ENCODE data around the gene CEP57.
A peak's percentile ranks its signal among the peaks of the same experiment; 100 is the strongest.
"Not testable (repeated sequence)": the region's sequence is repeated elsewhere in the genome, so short reads cannot be mapped to it uniquely, and the experiment has no call there.

The CEP57 gene

DNA sequence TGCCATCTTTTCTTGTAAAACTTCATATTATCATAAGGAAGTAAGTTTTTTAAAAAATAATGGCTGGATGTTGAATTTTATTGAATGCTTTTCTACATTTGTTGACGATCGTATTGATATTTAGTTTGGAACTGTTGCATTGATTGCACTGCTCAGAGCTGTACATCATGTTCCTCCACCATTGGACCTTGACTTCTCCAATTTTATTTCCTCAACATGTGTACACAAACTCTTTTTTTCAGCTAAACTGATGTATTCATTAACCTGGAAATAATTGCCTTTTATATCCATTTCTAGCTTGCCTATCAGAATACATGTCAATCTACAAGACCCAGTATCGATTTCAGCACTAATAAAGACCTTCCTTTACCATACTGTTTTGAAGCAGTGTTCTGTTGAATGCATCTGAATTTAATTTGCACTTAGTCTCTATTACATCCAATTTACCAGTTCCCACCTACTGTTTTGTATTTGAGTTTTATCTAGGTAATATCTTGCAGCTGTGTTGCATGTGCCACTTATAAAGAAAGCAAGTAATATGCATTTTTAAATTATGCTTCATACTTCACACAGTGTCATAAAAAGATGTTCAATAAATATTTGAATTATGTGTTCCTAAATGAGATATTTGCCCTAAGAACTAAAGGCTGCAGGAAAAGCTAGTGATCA, 5.5 kb downstream of the CEP57 start:
- FAIRE-seq = no peak
- DNase-seq (ENCODE audit: extremely low spot score, insufficient read length, low read depth) = no peak

DNA sequence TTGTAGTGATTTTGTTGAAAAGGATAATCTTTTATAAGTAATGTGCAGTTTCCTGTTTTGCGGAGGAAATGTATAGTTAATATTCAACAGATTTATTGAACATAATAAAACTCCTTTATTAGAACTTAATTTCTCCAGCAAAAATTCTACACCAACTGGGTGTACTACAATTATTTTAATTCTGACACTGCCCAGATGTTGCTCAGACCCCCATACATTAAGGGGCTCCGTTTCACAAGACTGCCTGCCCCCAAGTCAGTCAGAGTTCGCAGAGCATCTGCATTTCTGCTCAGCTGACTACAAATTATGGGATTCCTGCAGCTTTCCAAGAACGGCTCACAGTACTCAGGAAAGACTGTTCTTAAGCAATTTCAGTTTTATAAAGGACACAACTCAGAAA, 6.2 kb downstream of the CEP57 start:
- FAIRE-seq (no peak), DNase-seq (ENCODE audit: extremely low spot score, insufficient read length, low read depth) (no peak)

DNA sequence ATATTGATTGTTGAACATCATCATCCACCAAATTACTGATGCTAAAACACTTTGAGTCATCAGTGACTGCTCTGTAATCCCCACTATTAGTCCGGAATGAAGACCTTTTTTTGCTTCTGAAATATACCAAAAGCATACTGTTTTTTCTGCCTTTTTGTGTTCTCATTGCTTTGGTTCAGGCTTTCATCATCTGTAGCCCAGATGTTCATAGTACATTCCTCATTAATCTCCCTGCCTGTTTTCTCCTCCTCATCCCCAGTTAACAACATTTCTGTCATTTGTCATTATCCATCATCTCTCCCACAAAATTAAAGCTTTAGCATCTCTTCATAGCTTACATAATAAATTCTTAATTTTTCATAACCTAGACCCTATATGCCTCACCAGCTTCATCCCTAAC, 9.2 kb downstream of the CEP57 start:
- FAIRE-seq = no peak
- no peak for DNase-seq (ENCODE audit: extremely low spot score, insufficient read length, low read depth)

DNA sequence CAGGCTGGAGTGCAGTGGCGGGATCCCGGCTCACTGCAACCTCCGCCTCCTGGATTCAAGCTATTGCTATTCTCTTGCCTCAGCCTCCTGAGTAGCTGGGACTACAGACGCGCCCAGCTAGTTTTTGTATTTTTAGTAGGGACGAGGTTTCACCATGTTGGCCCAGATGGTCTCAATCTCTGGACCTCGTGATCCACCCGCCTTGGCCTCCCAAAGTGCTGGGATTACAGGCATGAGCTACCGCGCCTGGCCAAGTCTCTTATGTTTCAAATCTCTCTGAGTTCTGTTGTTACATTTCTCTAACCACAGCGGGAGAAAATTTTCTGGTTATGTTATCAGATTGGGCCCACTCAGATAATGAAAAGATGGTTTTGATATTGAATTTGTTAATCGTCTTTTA, 10.1 kb downstream of the CEP57 start:
- DNase-seq (ENCODE audit: extremely low spot score, insufficient read length, low read depth) = no peak
- no peak for FAIRE-seq

DNA sequence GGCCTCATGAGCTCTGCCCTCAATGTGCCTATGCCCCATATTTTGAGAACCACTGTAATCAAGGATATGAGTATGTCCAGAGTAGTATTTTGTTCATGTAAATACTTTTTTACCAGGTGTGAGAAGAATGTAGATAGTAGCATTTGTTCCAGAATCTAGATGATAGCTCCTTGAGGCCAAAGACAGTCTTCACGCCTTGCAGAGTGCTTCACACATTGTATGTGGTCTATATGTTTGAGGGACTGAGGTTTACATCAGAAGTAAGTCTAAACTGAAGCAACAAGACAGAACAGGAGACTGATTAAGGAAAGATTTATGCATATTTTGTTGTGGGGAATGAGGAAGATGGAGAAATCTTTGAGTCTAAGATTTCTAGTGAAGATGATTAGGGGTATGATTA, 12.5 kb downstream of the CEP57 start:
- DNase-seq (ENCODE audit: extremely low spot score, insufficient read length, low read depth) = no peak

DNA sequence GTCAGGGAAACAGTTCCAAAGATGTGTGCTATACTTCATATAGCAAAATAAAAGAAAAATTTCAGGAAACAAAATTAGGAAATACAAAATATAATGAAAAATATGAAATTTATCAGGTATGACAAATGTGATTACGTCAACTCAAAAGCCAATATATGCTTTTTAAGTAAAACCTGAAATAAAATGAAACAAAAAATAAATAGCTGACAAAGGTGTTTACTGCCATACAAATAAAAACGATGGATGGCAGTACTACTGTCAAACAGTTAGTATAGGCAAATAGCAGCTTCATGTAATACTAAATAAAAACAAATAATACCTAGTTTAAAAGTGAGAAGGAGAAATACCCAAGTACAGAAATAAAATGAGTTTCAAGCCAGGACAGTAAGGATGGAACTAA, 13.7 kb downstream of the CEP57 start:
- DNase-seq (ENCODE audit: extremely low spot score, insufficient read length, low read depth) (no peak), FAIRE-seq (no peak)

More for the DNA sequence above, 12.5 kb downstream of the CEP57 start:
- no peak for FAIRE-seq

DNA sequence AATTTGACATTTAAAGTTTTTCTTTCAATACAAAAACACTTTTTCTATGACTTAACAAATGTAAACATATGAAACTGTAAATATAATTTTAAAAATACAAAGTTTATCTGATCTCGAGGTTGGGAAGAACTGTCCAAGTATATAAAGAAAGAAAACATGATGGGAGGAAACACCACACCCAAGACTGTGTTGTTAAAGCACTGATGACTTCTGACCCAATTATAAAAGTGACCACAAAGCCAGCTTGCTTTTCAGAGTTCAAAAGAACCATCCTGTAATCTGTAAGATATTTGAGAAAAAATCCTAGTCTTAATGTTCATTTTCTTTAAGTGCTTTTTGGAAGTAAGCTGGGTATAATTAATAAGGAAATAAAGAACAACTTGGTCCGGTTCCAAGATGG, 15.6 kb downstream of the CEP57 start:
- DNase-seq (ENCODE audit: extremely low spot score, insufficient read length, low read depth) (no peak), FAIRE-seq (no peak)

DNA sequence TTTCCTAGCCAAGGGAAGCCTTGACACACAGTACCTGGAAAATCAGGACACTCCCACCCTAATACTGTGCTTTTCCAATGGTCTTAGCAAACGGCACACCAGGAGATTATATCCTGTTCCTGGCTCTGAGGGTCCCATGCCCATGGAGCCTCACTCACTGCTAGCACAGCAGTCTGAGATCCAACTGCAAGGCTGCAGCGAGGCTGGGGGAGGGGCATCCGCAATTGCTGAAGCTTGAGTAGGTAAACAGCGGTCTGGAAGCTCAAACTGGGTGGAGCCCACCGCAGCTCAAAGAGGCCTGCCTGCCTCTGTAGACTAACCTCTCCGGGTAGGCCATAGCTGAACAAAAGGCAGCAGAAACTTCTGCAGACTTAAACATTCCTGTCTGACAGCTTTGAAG, 16.2 kb downstream of the CEP57 start:
- not testable (repeated sequence) for DNase-seq (ENCODE audit: extremely low spot score, insufficient read length, low read depth); FAIRE-seq

DNA sequence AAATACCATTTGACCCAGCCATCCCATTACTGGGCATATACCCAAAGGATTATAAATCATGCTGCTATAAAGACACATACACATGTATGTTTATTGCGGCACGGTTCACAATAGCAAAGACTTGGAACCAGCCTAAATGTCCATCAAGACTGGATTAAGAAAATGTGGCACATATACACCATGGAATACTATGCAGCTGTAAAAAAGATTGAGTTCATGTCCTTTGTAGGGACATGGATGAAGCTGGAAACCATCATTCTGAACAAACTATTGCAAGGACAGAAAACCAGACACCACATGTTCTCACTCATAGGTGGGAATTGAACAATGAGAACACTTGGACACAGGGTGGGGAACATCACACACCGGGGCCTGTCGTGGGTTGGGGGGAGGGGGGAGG, 20.8 kb downstream of the CEP57 start:
- not testable (repeated sequence) for DNase-seq (ENCODE audit: extremely low spot score, insufficient read length, low read depth); FAIRE-seq

DNA sequence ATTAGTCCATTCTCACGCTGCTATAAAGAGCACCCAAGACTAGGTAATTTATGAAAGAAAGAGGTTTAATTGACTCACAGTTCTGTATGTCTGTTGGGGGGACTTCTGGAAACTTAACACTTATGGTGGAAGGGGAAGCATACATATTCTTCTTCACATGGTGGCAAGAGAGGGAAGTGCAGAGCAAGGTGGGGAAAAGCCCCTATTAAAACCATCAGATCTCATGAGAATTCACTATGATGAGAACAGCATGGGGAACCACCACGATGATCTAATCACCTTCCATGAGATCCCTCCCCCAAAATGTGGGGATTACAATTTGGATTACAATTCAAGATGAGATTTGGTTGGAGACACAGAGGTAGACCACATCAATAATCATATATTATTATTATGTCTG, 25.7 kb downstream of the CEP57 start:
- no peak for DNase-seq (ENCODE audit: extremely low spot score, insufficient read length, low read depth)
- FAIRE-seq = no peak

DNA sequence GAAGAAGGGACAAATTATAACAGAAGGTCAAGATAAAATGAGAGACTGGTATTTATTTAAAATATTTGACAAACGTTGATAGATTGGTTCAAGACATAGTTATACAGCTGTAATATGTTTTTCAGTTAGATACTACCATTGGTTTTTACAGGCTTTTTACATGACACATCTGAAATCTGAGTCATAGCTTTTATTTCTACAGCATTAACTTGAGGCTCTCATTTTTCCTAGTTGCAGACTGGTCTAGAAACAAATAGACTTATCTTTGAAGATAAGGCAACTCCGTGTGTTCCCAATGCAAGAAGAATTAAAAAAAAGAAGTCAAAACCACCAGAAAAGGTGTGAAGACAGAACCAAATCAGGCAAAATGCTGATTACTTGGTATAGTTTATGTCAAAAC, 31.3 kb downstream of the CEP57 start:
- FAIRE-seq = no peak
- no peak for DNase-seq (ENCODE audit: extremely low spot score, insufficient read length, low read depth)

DNA sequence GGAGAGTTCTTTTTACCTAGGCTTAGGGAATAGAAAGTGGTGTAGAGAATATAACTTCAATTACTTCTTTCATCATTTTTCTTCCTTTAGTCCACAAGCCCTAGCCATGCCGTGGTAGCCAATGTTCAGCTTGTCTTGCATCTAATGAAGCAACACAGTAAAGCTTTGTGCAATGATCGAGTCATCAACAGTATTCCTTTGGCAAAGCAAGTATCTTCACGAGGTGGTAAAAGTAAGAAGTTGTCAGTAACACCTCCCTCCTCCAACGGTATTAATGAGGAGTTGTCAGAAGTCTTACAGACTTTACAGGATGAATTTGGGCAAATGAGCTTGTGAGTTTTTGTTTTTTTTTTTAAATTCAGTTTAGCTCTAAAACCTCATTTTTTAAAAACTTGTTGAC, 37.4 kb downstream of the CEP57 start:
- FAIRE-seq (no peak), DNase-seq (ENCODE audit: extremely low spot score, insufficient read length, low read depth) (no peak)

DNA sequence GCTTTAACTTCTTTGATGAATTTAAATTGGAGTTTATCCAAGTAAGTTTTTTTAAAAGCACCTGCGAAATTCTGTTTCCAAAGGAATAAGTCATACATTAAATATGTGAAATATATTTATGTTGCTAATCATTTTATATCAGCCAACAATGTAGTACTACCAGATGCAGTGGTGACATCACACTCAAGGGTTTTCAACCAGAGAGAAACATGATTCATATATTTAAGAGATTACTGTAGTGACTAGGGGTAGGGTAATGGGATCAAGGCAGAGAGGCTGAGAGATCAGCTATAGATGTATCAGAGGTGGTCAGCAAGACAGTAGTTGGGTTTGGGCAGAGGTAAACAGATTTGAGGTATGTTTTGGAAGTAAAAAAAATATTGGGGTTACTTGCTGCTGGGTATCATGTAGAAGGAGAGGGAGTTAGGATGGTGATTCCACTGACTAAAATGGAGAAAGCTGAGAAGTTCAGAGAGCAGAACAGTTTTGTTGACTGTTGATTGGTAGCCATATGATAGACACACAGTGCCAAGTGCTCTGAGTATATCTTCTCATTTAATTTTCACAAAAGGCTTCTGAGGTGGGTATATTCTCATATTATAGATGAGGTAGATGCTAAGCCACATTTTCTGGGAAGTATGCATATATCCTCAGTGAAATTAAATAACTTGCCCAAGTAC, 39.4 kb downstream of the CEP57 start:
- FAIRE-seq (no peak), DNase-seq (ENCODE audit: extremely low spot score, insufficient read length, low read depth) (no peak)

DNA sequence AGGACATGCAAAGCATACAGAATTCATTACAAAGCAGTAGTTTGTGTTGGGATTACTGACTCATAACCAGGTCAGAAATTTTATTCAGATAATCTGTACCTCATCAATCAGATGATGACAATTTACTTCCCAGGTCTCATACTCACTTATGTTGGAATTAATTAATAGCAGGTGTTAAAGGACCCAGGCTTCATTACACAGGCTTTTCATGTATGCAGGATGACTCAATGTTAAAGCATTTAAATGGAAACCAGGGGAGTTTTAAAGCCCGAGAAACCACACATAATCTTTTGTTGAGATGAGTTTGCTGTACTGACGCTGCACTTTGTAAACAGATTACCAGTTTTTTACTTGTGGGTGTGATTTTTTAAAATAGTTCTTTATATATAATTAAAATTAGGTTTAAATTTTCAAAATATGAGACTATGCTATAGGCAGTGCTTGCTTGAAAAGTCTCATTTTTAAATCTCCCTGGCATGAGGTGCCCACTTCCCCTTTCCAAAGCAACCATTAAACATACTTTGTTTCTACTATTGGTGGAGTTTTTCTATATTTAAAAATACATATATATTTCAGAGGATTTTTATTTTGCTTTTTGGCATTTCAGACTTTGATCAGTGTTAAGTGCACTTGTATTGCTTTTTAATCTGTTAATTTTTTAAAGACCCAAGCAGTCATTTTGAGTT, 41.0 kb downstream of the CEP57 start:
- DNase-seq (ENCODE audit: extremely low spot score, insufficient read length, low read depth) (no peak), FAIRE-seq (no peak)

DNA sequence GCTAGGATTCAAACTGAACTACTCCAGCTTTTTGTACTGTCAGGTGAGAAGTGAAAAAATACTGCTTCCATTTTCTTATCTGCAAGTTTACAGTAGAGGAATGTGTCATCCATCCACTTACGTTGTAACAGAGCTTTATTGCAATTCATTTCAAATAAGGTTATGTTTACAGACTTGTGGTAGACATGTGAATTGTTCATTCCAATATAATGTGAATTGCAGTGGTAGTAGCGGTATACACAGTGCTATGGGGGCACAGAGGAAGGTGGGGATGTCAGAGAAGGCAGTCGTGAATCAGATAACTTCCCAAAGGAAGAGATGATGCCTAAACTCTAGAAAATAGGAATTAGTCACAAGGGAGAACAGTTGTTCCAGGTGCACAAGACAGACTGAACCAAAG, 42.5 kb downstream of the CEP57 start:
- DNase-seq (ENCODE audit: extremely low spot score, insufficient read length, low read depth) (no peak), FAIRE-seq (no peak)

DNA sequence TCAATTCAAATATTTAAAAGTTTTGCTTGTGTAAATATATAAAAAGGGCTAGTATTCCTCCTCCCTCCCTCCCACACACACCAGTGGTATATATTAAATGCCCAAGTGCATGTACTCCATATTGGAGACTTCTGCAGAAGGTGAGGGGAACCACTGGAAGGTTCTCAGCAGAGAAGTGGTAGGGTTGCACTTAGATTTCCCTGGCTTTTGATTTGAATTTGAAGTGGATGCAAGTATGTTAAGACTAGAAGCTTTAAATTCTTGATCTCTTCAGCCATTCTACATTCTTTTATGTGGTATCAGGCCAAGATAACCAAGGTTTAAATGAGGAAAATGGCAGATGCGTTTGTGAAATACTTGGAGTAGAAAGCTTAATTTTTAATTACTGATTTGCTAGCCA, 43.1 kb downstream of the CEP57 start:
- FAIRE-seq (no peak), DNase-seq (ENCODE audit: extremely low spot score, insufficient read length, low read depth) (no peak)

DNA sequence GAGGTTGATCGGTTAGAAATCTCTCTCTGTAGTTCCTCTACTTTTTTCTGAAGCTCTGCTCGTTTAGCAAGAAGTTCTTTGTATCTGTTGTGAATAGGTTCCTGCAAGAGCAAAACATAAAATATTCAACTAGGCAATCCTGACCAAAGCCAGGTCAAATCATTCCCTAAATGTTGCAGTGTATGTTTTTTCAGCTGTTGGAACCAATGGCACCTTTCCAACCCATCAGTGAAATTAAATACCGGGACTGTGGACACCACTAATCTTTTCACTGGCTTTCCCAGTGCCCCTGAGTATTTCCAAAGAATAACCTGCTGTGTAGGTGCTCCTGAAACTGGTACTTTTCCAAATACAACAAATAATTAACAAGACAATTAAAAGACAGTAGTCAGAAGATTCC, 45.1 kb downstream of the CEP57 start:
- FAIRE-seq = no peak
- DNase-seq (ENCODE audit: extremely low spot score, insufficient read length, low read depth) = no peak

DNA sequence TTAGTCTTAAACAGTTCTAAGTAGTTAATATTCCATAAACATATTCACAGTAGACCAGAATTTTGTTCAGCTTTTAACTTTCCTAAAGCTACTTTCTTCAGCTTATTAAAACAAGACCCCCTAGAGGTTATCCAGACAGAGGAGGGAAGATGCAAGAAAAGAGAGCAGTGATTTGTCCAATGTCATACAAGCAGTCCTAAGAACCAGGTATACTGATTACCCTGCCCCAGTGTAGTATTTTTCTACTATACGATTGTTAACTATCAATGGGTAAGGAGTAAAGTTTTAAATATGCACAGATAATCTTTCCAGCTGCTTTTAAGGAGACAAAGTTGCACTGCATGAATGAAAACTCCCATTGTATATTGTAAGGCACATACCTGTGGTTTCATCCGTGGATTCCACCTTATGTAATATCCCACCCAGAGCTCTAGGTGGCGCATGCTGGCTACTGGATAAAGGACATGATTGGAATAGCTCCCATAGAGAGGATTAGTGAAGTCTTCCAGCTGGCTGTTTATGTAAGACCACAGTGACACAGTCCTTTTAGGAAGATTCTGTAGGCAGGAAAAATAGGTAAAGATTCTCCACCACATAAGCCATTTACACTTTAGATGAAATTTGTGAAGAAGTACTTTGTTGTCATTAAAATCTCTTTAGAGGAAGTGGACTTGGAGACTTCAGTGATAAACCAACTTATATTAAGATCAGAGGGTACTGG, 45.6 kb downstream of the CEP57 start:
- DNase-seq (ENCODE audit: extremely low spot score, insufficient read length, low read depth) (peak; percentile 2), FAIRE-seq (peak; percentile 57)

DNA sequence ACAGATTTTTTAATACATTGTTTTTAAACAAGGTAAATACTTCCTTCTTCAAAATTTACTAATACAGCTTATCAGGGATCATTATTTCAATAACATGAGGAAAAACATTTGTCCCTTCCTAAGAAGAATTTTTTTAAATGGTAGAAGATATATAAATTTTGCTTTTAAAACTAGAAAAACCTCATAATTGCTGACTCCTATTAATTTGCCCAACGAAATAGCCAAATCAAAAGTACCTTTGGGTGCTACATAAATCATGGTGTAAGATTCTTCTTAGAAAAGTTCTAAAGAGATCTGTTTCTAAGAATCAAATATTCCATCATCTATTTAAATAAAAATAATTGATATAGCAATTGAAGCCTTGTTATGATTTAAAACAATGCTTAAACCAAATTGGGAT, 54.9 kb downstream of the CEP57 start:
- FAIRE-seq = no peak

DNA sequence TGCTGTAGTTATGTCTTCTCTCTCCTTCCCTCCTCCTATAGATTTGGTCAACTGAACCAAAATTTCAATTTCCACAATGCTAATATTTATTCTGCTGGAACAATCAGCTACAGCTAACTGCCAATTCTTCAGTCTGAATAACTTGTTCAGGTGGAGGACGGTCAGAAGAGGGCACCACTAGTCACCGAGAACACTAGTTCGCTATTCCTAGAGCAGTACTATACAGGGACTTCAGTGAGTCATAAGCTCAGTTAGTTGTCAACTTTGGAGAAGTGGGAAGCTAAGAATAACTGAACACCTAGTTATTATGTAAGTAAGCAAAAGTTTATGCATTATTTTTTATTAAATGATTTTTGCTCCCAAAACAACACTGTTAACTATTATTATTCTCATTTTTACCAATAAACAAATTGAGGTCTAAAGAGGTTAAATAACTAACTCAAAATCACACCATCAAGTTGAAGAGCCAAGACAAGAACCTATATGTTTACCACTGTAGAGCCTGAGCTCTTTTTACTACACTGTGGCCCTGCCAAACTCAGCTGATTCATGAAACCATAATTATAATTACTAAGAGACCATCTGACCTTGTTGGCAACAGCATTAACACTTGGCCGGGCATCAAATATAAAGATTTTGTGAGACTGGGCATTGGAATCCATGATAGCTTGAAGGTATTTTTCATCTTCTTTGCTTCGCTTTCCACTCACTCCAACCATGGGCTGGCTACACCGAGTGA, 59.0 kb downstream of the CEP57 start:
- peak; percentile 59 for FAIRE-seq

More for the DNA sequence above, 54.9 kb downstream of the CEP57 start:
- no peak for DNase-seq (ENCODE audit: extremely low spot score, insufficient read length, low read depth)

More for the DNA sequence above, 59.0 kb downstream of the CEP57 start:
- DNase-seq (ENCODE audit: extremely low spot score, insufficient read length, low read depth) = no peak
